Muscle of leg (tissue), 11 donors: Measurements from ENCODE around the gene LPXN. TPM values are rescaled to one million over a fixed set of nuclear protein-coding genes. Genes with fewer than 3 reads are reported as not detected.

Experiments
- DNase-seq: peaks from one replicate; pipeline ENCODE4 v3.0.0; 2013
- H3K27ac ChIP-seq: one replicate; pipeline ENCODE4 v1.5.1; 2013; ENCODE audit warnings: mild to moderate bottlenecking, low read length, control low read depth
- H3K27me3 ChIP-seq: one replicate; pipeline ENCODE4 v1.6.1; 2013; ENCODE audit warnings: low read length; ENCODE audit not compliant: control insufficient read depth, insufficient read depth
- H3K36me3 ChIP-seq: one replicate; pipeline ENCODE4 v1.6.1; 2013; ENCODE audit warnings: low read length; ENCODE audit not compliant: control insufficient read depth, insufficient read depth
- H3K4me1 ChIP-seq: one replicate; pipeline ENCODE4 v1.6.1; 2013; ENCODE audit warnings: low read length; ENCODE audit not compliant: control insufficient read depth, insufficient read depth
- H3K4me3 ChIP-seq: one replicate; pipeline ENCODE4 v1.5.1; 2013; ENCODE audit warnings: low read length, control low read depth
- H3K9me3 ChIP-seq: replicated peaks from 2 replicates; pipeline ENCODE4 v1.6.1; 2013; ENCODE audit warnings: low read depth, low read length; ENCODE audit not compliant: control insufficient read depth
- WGBS: methylation state at CpG from one replicate; pipeline ENCODE4 v1.1.5; 2013; ENCODE audit warnings: missing lambda C conversion rate; ENCODE audit not compliant: insufficient coverage; 5-methylcytosine and 5-hydroxymethylcytosine counted together
- polyA plus RNA-seq, 8 donors: library from polyadenylated mRNA; unstranded; fragments of 120-200 nt; gene quantifications; one replicate each; pipeline versions ENCODE4 v1.2.1 to v1.2.3, GENCODE V29; 2013; ENCODE audit warnings: inconsistent platforms in 1 of 8, low replicate concordance in 1 of 8; ENCODE audit not compliant: insufficient read length in 8 of 8, insufficient read depth in 1 of 8
- total RNA-seq: library from RNA; stranded (reverse); fragments of 120-200 nt; gene quantifications from one replicate; pipeline ENCODE4 v1.2.4, GENCODE V29; 2013

LPXN gene
- total and polyA plus RNA-seq, 9 donors, result 2.6 to 5.6 (median 3.6) TPM

DNA sequence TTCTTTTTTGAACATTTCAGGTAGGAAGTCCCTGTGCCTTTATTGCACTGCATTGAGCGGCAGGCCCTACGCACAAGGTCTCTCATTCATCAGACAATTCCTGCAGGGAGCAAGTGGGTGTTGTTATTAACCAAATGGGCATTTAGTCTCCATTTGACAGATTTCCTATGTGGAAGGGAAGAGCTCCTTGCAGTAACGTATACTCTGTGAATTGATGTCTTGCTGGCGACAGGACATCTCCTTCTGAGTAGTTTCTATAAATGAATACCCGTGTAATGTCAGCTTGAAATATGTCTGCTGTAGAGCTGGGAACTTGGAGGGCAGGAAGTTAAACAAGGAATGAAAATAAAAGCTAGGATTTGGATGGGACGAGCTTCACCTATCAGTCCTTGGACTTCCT, 71.4 kb downstream of the LPXN start:
- Histone ChIP-seq H3K4me1 (no peaks in the 10 kb centered on the region), H3K4me3 (no peak overlapping the region), H3K9me3 (no peaks in the 10 kb centered on the region), H3K27me3 (no peaks in the 10 kb centered on the region), H3K36me3 (no peaks in the 10 kb centered on the region), H3K27ac (no peak overlapping the region)
- 59% methylated on average over 3 of the region's 6 CpGs for WGBS
- no peak for DNase-seq

DNA sequence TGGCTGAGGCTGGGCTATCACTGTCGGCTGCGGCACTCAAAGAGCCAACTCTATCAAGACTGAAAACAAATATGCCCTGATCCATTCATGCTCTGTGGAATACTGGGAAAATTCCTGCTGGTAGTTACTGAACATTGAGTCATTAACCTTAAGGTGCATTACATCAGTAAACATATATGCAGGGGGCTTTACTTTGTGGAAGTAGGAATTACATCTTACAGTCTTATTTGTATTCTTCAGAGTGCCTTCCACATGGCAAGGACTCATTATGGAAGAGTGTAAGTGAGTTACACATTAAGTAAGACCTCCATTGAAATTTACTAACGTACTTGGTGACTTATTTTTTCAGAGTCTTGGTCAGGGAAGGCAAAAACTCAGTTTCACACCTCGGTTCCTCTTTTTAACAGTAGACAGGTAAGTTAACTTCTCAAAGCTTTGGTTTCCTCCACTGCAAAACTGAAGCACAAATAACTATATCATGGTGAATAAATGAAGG, 72.2 kb downstream of the LPXN start:
- Histone ChIP-seq H3K4me3 (no peak overlapping the region), H3K9me3 (no peaks in the 10 kb centered on the region), H3K27me3 (no peaks in the 10 kb centered on the region), H3K4me1 (no peaks in the 10 kb centered on the region), H3K27ac (no peak overlapping the region), H3K36me3 (no peaks in the 10 kb centered on the region)
- DNase-seq, result no peak
- no CpG with 5 or more reads among the region's 4 CpGs for WGBS

- H3K27ac ChIP-seq, result no peak overlapping the region
- H3K4me1 ChIP-seq, result no peaks in the 10 kb centered on the region
- DNase-seq, result no peak
Measured at GRCh38 chr11:58502004-58502403, 73.7 kb downstream of the LPXN start.

DNA sequence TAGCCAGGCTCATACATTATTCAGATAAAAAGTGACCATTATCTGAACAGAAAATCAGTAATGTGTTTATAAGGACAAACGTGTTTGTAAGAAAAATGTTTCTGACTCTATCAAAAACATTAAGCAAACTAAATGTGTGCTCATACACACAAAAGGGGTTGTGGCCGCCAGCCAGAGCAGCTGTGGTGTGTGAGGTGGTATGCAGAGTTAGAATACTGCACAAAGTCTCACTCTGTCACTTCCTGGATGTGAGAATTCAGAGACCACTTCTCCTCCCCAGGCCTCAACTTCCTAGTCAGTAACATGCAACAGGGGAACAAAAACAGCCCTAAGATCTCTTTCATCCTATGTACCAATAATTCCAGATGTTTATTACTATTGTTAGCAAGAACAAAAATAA, 77.2 kb downstream of the LPXN start:
- DNase-seq, result peak; percentile 43
- Histone ChIP-seq H3K36me3 (no peaks in the 10 kb centered on the region), H3K9me3 (no peaks in the 10 kb centered on the region), H3K4me1 (no peaks in the 10 kb centered on the region), H3K27ac (no peak overlapping the region), H3K27me3 (no peaks in the 10 kb centered on the region), H3K4me3 (no peak overlapping the region)
- WGBS, result no CpG with 5 or more reads among the region's 2 CpGs

More at GRCh38 chr11:58502004-58502403, 73.7 kb downstream of the LPXN start:
- Histone ChIP-seq H3K27me3 (no peaks in the 10 kb centered on the region), H3K9me3 (no peaks in the 10 kb centered on the region), H3K36me3 (no peaks in the 10 kb centered on the region), H3K4me3 (no peak overlapping the region)

- Histone ChIP-seq H3K27ac (no peak overlapping the region), H3K4me3 (no peak overlapping the region), H3K27me3 (no peaks in the 10 kb centered on the region), H3K4me1 (no peaks in the 10 kb centered on the region), H3K9me3 (no peaks in the 10 kb centered on the region), H3K36me3 (no peaks in the 10 kb centered on the region)
- no CpG with 5 or more reads among the region's 2 CpGs for WGBS
- no peak for DNase-seq
Measured at GRCh38 chr11:58497951-58498350, 77.7 kb downstream of the LPXN start.

DNA sequence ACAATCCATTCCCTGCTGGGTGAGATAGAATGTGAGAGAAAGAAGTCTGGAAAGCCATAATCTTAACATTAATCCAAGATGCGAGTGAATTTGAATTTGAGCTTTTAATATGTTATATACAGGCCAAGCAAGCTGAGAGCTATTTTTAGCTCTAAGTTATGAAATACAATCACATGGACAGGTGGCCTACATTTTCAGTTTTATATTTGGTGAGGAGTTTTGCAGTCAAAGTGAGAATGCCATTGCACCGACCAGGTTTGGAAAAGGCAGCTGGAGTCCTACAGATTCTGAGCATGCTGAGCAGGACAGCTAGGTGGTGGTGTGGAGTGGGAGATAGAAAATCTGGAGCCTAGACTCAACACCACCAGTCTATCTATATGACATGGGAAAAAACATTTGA, 79.8 kb downstream of the LPXN start:
- DNase-seq, result peak; percentile 9
- H3K9me3 ChIP-seq, result no peaks in the 10 kb centered on the region
- H3K27me3 ChIP-seq, result no peaks in the 10 kb centered on the region
- H3K4me1 ChIP-seq, result no peaks in the 10 kb centered on the region
- H3K27ac ChIP-seq, result no peak overlapping the region
- WGBS, result no CpG with 5 or more reads among the region's 2 CpGs
- no peak overlapping the region for H3K4me3 ChIP-seq
- H3K36me3 ChIP-seq, result no peaks in the 10 kb centered on the region

DNA sequence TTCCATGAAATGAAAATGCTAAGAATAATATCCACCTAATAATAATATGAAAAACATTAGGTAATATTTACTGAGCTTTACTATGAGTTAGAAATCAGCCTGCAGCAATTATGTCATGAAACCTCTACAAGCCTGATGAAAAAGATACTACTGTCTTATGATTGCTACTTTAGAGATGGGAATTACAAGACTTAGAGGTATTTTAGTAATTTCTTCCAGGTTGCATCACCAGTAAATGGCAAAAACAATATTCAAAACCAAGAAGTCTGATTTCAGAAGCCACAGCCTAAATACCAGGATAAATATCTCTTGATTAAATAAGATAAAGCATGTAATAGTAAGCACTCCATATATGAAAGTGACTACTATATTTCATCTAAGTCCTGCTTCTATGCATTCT, 81.6 kb downstream of the LPXN start:
- Histone ChIP-seq H3K27me3 (no peaks in the 10 kb centered on the region), H3K4me3 (no peak overlapping the region), H3K36me3 (no peaks in the 10 kb centered on the region), H3K27ac (no peak overlapping the region), H3K9me3 (no peaks in the 10 kb centered on the region), H3K4me1 (no peaks in the 10 kb centered on the region)
- no peak for DNase-seq

- Histone ChIP-seq H3K27me3 (no peaks in the 10 kb centered on the region), H3K27ac (no peak overlapping the region)
Measured at GRCh38 chr11:58493676-58494075, 82.0 kb downstream of the LPXN start.

DNA sequence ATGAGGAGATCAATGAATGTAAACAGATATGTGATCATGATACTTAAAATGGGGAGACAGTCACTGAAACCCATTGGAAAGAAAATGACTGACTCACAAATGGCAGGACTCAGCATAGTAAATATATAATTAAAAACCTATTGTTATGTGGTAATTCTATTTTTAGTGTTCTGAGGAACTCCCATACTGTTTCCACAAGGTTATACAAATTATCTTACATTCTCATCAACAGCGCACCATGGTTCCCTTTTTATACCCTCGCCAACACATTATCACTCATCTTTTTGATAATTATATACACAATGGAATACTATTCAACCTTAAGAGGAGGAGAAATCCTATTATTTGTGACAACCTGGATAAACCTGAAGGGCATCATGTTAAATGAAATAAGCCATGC, 84.8 kb downstream of the LPXN start:
- no peak overlapping the region for H3K27ac ChIP-seq
- WGBS, result no CpG with 5 or more reads among the region's 2 CpGs
- no peaks in the 10 kb centered on the region for H3K27me3 ChIP-seq
- no peak for DNase-seq
- H3K4me3 ChIP-seq, result no peak overlapping the region
- H3K36me3 ChIP-seq, result no peaks in the 10 kb centered on the region
- H3K9me3 ChIP-seq, result no peaks in the 10 kb centered on the region
- H3K4me1 ChIP-seq, result no peaks in the 10 kb centered on the region

More at GRCh38 chr11:58493676-58494075, 82.0 kb downstream of the LPXN start:
- Histone ChIP-seq H3K36me3 (no peaks in the 10 kb centered on the region), H3K9me3 (no peaks in the 10 kb centered on the region), H3K4me3 (no peak overlapping the region), H3K4me1 (no peaks in the 10 kb centered on the region)
- no CpG with 5 or more reads among the region's 2 CpGs for WGBS
- no peak for DNase-seq

GRCh38 chr11:58487170-58487569, 88.5 kb downstream of the LPXN start:
- Histone ChIP-seq H3K36me3 (no peaks in the 10 kb centered on the region), H3K27me3 (no peaks in the 10 kb centered on the region), H3K4me1 (no peaks in the 10 kb centered on the region), H3K9me3 (peaks cover 2% of the 10 kb centered on the region), H3K27ac (no peak overlapping the region), H3K4me3 (no peak overlapping the region)
- DNase-seq, result no peak

DNA sequence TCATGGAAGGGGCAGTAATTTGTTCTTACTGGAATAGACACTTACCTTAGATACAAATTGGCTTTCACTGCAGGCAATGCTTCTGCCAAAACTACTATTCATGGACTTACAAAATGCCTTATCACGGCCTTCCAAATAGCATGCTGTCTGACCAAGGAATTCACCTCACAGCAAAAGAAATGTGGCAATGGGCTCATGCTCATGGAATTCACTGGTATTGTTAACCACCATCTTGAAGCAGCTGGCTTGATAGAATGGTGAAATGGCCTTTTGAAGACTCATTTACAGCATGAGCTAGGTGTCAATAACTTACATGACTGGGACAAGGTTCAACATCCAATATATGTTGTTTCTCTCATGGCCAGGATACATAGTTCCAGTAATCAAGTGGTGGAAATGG, 89.7 kb downstream of the LPXN start:
- Histone ChIP-seq H3K36me3 (no peaks in the 10 kb centered on the region), H3K27me3 (no peaks in the 10 kb centered on the region), H3K9me3 (peaks cover 3% of the 10 kb centered on the region), H3K27ac (no peak overlapping the region), H3K4me1 (no peaks in the 10 kb centered on the region), H3K4me3 (no peak overlapping the region)
- no peak for DNase-seq
- no CpG with 5 or more reads among the region's 1 CpG for WGBS
